ENCODE results near the gene HIP1. TPM values are rescaled to one million over a fixed set of nuclear protein-coding genes. Genes with fewer than 3 reads are reported as not detected.

HIP1 gene
- total and polyA plus RNA-seq, 2 of the 13 experiments (the other 11 are each of a cell fraction or from before 2014, with no cell fraction given), result 4.5 to 6.2 TPM

GRCh38 chr7:75623390-75624133 is 115.2 kb downstream of the HIP1 start:
- H3K9ac ChIP-seq (ENCODE audit: insufficient read depth, low read depth, low read length), result no peak overlapping the region
- POLR2A ChIA-PET, result interaction anchor here (1.4 kb wide), 1 partner anchor 12 kb away, joined by 4 read pairs; no protein-coding TSS in a partner anchor
- CTCF ChIA-PET (ENCODE audit: low intra/inter-chr PET ratio, low total read pairs), result no interaction called here
- H3K9me3 ChIP-seq (ENCODE audit: low read length), result no peaks in the 10 kb centered on the region
- H3K27me3 ChIP-seq (ENCODE audit: control insufficient read depth in 1 of 2, insufficient read depth in 2 of 2, low read length in 2 of 2), result no peaks in the 10 kb centered on the region; a peak in 1 of 5 replicates
- no peaks in the 10 kb centered on the region for H3K79me2 ChIP-seq (ENCODE audit: insufficient read depth, low read length)
- no peak overlapping the region for H2AFZ ChIP-seq (ENCODE audit: low read length)
- intact Hi-C loops (cut with micrococcal nuclease; ENCODE audit: unreplicated experiment) (no loop called here), in situ Hi-C loops (cut with HindIII; ENCODE audit: extremely low pct_ligation_motif_present, low pct_unique_long_range_greater_than_20kb) (no loop called here)
- peaks cover 8% of the 10 kb centered on the region for H3K4me1 ChIP-seq (ENCODE audit: insufficient read depth, low read length)
- H3K4me3 ChIP-seq (replicated peaks in 1 of 3; ENCODE audit: insufficient read depth in 1 of 3, low read depth in 2 of 3, low read length in 3 of 3), result no peak overlapping the region
- no peaks in the 10 kb centered on the region for H3K36me3 ChIP-seq (replicated peaks in 1 of 2; ENCODE audit: control insufficient read depth in 1 of 2, insufficient read depth in 2 of 2, low read length in 2 of 2)
- TF ChIP-seq ZNF770 (CRISPR knock-in tag; IDR thresholded peaks at IDR 0.05), result peak; percentile 95
- TF ChIP-seq HINFP (CRISPR knock-in tag; IDR thresholded peaks at IDR 0.05; ENCODE audit: low read depth), result no peak
- TF ChIP-seq KDM6A (CRISPR knock-in tag; IDR thresholded peaks at IDR 0.05; ENCODE audit: low read depth), result no peak
- no peaks in the 10 kb centered on the region for H4K20me1 ChIP-seq (ENCODE audit: insufficient read depth, low read length)
- H3K27ac ChIP-seq (ENCODE audit: extremely low read length, insufficient read depth, low read length), result no peak overlapping the region
- no TSS peak for BruUV-seq (replicated peaks)
- H3K4me2 ChIP-seq (ENCODE audit: low read depth, low read length), result no peak overlapping the region
- DNase-seq (ENCODE audit: low spot score) (no peak), ATAC-seq (no peak), FAIRE-seq (no peak)
- 69% methylated on average over 16 of the region's 16 CpGs for WGBS (ENCODE audit: low lambda C conversion rate)

All from HepG2 (cell line).